ENCODE data around the gene MLC1.

Gene MLC1

DNA sequence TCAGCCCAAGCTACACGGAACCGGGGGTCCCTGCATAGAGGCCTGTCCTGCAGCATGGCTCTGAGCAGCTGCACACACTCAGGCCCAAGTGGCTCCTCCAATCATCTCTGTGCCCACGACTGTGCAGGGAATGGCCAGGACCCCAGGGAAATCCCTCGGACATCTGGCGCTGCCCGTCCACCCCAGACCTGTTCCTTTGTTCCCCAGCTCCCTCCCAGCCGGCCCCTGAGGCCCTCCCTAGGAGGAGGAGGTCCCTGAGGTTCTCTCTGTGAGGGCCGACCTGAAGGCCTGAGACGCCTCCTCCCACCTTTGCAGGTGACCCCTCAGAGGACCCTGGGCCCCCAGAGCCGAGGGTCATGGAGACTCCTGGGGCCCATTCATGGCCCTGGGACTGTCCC, 1.1 kb downstream of the MLC1 start:
- Histone ChIP-seq H3K36me3 (ENCODE audit: control insufficient read depth, insufficient read depth, low read length, severe bottlenecking) (no peaks in the 10 kb centered on the region), H3K4me3 (ENCODE audit: low read length) (no peak overlapping the region), H3K9ac (ENCODE audit: low read length) (no peak overlapping the region), H3K4me1 (ENCODE audit: control insufficient read depth, insufficient read depth, low read length) (peaks cover 8% of the 10 kb centered on the region), H3K9me3 (ENCODE audit: control insufficient read depth, low read length) (no peaks in the 10 kb centered on the region), H3K27me3 (replicated peaks; ENCODE audit: control insufficient read depth, insufficient read depth, low read length) (peaks cover 50% of the 10 kb centered on the region)
- no peak for DNase-seq (ENCODE audit: low read depth)

DNA sequence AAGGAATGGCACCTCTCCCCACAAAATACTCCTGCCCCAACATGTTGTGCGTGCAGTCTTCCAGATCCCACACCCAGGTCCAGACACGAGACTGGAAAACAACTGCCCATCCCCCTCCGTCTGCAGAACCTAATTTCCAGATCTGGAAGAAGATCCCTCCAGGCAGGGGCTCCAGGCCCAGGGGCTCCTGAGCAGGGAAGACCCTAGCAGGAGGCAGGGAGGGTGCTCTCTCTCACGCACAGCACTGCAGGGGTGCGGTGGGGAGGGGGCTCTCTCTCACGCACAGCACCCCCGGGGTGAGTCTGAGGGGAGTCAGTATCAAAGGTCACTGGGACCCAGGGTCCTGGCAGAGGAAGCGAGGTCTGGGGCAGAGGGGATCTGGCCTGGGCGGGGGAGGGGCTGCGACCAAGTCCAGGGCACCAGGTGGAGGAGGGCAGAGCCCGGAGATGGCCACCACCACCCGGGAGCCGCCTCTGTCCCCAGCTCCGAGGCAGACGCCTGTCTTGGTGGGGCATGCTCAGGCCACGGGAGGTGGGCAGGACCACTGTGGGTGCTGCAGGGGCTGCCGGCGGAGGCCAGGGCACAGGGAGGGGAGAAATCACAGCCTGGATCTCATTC, 1.7 kb downstream of the MLC1 start:
- no peak for DNase-seq (ENCODE audit: low read depth)
- Histone ChIP-seq H3K9ac (ENCODE audit: low read length) (no peak overlapping the region), H3K4me1 (ENCODE audit: control insufficient read depth, insufficient read depth, low read length) (peaks cover 8% of the 10 kb centered on the region), H3K27me3 (replicated peaks; ENCODE audit: control insufficient read depth, insufficient read depth, low read length) (peaks cover 47% of the 10 kb centered on the region), H3K4me3 (ENCODE audit: low read length) (no peak overlapping the region), H3K9me3 (ENCODE audit: control insufficient read depth, low read length) (no peaks in the 10 kb centered on the region), H3K36me3 (ENCODE audit: control insufficient read depth, insufficient read depth, low read length, severe bottlenecking) (no peaks in the 10 kb centered on the region)

DNA sequence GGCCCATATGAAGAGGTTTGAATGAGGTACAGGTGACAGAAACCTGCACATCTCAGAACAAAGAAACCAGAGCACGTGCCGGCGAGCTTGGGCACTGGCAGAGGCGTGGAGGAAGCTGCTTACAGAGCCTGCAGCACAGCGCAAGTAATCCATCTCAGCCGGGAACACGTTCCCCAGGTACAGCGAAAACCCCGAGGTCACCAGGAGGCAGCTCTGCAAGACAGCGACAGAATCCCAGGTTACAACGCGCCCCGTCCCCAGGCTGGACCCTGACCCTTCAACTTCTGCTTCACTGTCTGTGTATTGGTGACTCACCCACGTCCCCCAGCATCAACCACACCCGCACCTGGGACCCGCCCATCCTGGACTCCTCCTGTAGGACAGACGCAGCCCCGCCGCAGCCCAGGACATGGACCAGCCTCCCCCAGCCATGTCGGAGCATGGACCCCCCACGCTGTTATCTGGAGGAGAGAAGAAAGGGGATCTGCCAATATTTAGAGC, 2.2 kb downstream of the MLC1 start:
- peaks cover 8% of the 10 kb centered on the region for H3K4me1 ChIP-seq (ENCODE audit: control insufficient read depth, insufficient read depth, low read length)
- H3K9me3 ChIP-seq (ENCODE audit: control insufficient read depth, low read length) = no peaks in the 10 kb centered on the region
- H3K27me3 ChIP-seq (replicated peaks; ENCODE audit: control insufficient read depth, insufficient read depth, low read length) = peaks cover 47% of the 10 kb centered on the region
- no peak overlapping the region for H3K4me3 ChIP-seq (ENCODE audit: low read length)
- DNase-seq (ENCODE audit: low read depth) = no peak
- H3K9ac ChIP-seq (ENCODE audit: low read length) = no peak overlapping the region
- no peaks in the 10 kb centered on the region for H3K36me3 ChIP-seq (ENCODE audit: control insufficient read depth, insufficient read depth, low read length, severe bottlenecking)

DNA sequence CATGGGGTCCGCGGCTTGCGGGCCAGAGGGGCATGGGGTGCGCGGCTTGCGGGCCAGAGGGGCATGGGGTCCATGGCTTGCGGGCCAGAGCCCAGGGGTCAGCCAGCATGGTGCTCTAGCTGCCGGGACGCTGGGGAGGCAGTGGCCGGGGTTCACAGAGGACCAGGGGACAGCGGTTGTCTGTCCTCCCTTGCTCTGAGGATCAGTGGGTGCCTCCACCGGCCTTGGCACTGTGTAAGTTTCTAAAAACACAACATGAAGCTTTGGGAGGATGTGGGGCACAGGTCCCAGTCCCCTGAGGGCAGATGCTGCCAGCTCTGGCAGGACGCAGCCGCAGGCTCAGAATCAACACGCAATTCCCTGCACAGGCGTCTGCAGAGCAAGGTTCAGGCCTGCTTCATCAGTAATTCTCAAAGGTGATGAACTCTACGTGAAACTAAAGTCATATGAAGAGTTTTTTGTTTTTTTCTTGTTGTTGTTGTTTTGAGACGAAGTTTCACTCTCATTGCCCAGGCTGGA, 3.0 kb downstream of the MLC1 start:
- H3K36me3 ChIP-seq (ENCODE audit: control insufficient read depth, insufficient read depth, low read length, severe bottlenecking) = no peaks in the 10 kb centered on the region
- H3K27me3 ChIP-seq (replicated peaks; ENCODE audit: control insufficient read depth, insufficient read depth, low read length) = peaks cover 47% of the 10 kb centered on the region
- no peak for DNase-seq (ENCODE audit: low read depth)
- H3K4me3 ChIP-seq (ENCODE audit: low read length) = no peak overlapping the region
- no peaks in the 10 kb centered on the region for H3K9me3 ChIP-seq (ENCODE audit: control insufficient read depth, low read length)
- H3K9ac ChIP-seq (ENCODE audit: low read length) = no peak overlapping the region
- H3K4me1 ChIP-seq (ENCODE audit: control insufficient read depth, insufficient read depth, low read length) = peaks cover 6% of the 10 kb centered on the region

DNA sequence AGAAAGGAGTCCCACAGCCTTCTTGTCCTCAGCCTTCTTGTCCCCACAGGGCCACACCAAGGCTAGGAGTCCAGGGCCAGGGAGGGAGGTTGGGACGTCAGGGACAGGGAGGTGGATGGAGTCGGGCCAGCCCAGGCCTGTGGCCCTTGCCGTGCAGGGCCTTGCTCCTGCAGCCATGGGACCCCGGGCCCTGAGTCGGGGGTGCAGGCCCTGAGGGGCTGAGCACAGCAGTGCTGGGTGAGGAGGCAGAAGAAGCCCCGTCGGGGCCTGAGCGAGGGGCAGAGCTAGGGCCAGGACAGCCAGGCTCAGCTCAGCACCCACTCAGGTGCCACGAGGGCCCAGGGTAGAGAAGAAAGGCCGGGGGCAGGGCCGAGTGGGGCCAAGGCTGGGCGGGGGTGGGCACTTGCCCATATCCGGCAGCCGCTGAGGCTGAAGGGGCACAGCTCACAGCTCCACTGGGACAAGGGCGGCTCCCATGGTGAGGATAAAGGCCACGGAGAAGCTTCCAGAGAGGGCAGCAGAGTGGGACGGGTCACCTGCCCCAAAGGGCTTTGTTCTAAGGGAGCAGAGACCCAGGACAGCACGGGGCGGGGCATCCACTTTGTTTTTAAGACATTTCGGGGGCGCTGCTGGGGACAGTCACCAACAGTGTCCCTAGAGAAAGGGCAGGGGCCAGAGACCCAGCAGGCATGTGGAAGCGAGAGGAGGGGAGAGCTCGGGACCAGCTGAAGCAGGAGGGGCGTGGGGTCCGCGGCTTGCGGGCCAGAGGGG, 3.6 kb downstream of the MLC1 start:
- Histone ChIP-seq H3K4me1 (ENCODE audit: control insufficient read depth, insufficient read depth, low read length) (no peaks in the 10 kb centered on the region), H3K36me3 (ENCODE audit: control insufficient read depth, insufficient read depth, low read length, severe bottlenecking) (no peaks in the 10 kb centered on the region), H3K9me3 (ENCODE audit: control insufficient read depth, low read length) (no peaks in the 10 kb centered on the region), H3K4me3 (ENCODE audit: low read length) (no peak overlapping the region), H3K9ac (ENCODE audit: low read length) (no peak overlapping the region), H3K27me3 (replicated peaks; ENCODE audit: control insufficient read depth, insufficient read depth, low read length) (peaks cover 51% of the 10 kb centered on the region)
- DNase-seq (ENCODE audit: low read depth) = no peak

DNA sequence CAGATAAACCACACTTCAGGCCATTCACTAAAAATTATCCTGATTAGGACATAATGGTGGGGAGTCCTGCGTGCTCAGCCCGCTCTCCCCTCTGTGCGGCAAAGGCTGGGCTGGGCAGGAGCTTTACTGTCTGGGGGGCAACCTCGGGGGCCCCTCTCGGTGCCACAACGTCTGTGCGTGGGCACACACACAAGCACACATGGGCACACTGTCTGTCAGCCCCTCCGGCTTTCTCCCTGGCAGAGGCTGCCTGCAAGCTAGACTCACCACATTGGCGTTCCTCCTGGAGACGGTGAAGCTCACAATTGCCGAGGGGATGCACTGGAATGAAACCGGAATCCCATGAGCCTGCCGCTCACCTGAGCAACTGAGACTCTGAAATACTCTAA, 5.2 kb downstream of the MLC1 start:
- Histone ChIP-seq H3K36me3 (ENCODE audit: control insufficient read depth, insufficient read depth, low read length, severe bottlenecking) (no peaks in the 10 kb centered on the region), H3K9ac (ENCODE audit: low read length) (no peak overlapping the region), H3K4me1 (ENCODE audit: control insufficient read depth, insufficient read depth, low read length) (no peaks in the 10 kb centered on the region), H3K27me3 (replicated peaks; ENCODE audit: control insufficient read depth, insufficient read depth, low read length) (peaks cover 58% of the 10 kb centered on the region), H3K4me3 (ENCODE audit: low read length) (no peak overlapping the region), H3K9me3 (ENCODE audit: control insufficient read depth, low read length) (no peaks in the 10 kb centered on the region)
- no peak for DNase-seq (ENCODE audit: low read depth)

DNA sequence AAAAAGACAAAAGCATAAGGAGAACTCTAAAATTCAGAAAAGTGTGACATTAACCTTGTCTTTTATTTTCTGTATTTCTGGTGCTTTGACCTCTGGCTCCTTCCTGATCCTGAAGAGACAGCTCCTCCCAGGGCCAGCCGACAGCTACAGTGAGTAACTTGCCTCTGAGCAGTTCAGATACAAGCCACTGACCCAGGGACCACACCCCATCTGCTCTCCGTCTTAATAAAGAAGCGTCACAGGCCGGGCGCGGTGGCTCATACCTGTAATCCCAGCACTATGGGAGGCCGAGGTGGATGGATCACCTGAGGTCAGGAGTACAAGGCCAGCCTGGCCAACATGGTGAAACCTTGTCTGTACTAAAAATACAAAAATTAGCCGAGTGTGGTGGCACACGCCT, 6.5 kb downstream of the MLC1 start:
- peaks cover 50% of the 10 kb centered on the region for H3K27me3 ChIP-seq (replicated peaks; ENCODE audit: control insufficient read depth, insufficient read depth, low read length)
- no peak for DNase-seq (ENCODE audit: low read depth)
- H3K4me3 ChIP-seq (ENCODE audit: low read length) = no peak overlapping the region
- no peaks in the 10 kb centered on the region for H3K4me1 ChIP-seq (ENCODE audit: control insufficient read depth, insufficient read depth, low read length)
- H3K36me3 ChIP-seq (ENCODE audit: control insufficient read depth, insufficient read depth, low read length, severe bottlenecking) = no peaks in the 10 kb centered on the region
- H3K9ac ChIP-seq (ENCODE audit: low read length) = no peak overlapping the region
- H3K9me3 ChIP-seq (ENCODE audit: control insufficient read depth, low read length) = no peaks in the 10 kb centered on the region

DNA sequence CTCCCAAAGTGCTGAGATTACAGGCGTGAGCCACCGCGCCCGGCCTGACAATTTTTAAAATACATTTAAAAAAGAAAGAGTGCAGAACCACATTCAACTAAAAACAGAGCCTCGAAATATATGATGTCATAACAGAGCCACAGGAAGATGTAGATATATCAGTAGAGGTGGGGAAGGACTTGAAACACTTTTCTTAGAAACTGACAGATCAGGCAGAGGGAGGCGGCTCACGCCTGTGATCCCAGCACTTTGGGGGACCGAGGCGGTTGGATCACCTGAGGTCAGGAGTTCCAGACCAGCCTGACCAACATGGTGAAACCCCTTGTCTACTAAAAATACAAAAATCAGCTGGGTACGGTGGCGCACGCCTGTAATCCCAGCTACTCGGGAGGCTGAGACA, 7.0 kb downstream of the MLC1 start:
- Histone ChIP-seq H3K9me3 (ENCODE audit: control insufficient read depth, low read length) (no peaks in the 10 kb centered on the region), H3K36me3 (ENCODE audit: control insufficient read depth, insufficient read depth, low read length, severe bottlenecking) (no peaks in the 10 kb centered on the region), H3K4me3 (ENCODE audit: low read length) (no peak overlapping the region), H3K4me1 (ENCODE audit: control insufficient read depth, insufficient read depth, low read length) (no peaks in the 10 kb centered on the region), H3K9ac (ENCODE audit: low read length) (no peak overlapping the region), H3K27me3 (replicated peaks; ENCODE audit: control insufficient read depth, insufficient read depth, low read length) (peaks cover 45% of the 10 kb centered on the region)
- DNase-seq (ENCODE audit: low read depth) = no peak

DNA sequence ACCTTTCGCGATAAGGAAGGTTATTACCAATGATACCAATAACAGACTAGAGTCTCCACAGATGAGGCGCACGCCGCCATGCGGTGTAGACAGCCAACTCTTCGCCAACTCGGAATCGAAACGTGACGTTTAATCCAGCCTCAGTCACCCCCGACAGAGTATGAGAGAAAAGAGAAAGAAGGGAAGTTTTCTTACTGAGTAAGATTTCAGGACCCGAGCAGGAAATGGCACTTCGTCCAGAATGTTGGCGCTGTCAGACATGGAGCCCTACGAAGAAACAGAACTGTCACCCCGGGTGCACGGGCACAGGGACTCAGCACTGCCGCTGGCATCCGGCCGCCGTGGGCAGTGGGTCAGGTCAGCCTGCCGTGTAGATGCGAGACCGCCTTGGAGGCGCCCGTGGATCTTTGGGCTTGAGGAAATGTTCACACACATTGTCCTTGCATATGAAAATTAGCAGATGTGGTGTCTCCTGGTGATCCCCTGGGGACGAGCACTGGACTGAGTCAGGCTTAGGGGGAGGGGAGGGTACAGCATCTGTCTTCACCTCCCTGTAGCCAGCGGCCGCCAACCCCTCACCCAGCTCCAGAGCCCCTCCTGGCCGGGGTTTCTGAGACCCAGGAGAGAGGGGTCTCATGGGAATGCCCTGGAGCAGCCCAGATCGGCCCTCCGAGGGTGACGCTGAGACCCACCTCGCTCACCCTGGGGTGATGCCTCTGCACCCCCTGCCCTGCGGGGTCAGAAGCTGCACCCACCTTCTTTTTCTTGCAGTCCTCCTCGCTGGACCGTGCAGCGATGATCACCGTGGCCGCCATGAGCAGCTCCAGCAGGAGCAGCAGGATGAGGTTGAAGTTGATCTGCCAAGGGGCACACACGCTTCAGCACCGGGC, 8.3 kb downstream of the MLC1 start:
- H3K4me3 ChIP-seq (ENCODE audit: low read length) = no peak overlapping the region
- H3K9me3 ChIP-seq (ENCODE audit: control insufficient read depth, low read length) = no peaks in the 10 kb centered on the region
- no peaks in the 10 kb centered on the region for H3K36me3 ChIP-seq (ENCODE audit: control insufficient read depth, insufficient read depth, low read length, severe bottlenecking)
- peaks cover 37% of the 10 kb centered on the region for H3K27me3 ChIP-seq (replicated peaks; ENCODE audit: control insufficient read depth, insufficient read depth, low read length)
- H3K9ac ChIP-seq (ENCODE audit: low read length) = no peak overlapping the region
- no peak for DNase-seq (ENCODE audit: low read depth)
- no peaks in the 10 kb centered on the region for H3K4me1 ChIP-seq (ENCODE audit: control insufficient read depth, insufficient read depth, low read length)

DNA sequence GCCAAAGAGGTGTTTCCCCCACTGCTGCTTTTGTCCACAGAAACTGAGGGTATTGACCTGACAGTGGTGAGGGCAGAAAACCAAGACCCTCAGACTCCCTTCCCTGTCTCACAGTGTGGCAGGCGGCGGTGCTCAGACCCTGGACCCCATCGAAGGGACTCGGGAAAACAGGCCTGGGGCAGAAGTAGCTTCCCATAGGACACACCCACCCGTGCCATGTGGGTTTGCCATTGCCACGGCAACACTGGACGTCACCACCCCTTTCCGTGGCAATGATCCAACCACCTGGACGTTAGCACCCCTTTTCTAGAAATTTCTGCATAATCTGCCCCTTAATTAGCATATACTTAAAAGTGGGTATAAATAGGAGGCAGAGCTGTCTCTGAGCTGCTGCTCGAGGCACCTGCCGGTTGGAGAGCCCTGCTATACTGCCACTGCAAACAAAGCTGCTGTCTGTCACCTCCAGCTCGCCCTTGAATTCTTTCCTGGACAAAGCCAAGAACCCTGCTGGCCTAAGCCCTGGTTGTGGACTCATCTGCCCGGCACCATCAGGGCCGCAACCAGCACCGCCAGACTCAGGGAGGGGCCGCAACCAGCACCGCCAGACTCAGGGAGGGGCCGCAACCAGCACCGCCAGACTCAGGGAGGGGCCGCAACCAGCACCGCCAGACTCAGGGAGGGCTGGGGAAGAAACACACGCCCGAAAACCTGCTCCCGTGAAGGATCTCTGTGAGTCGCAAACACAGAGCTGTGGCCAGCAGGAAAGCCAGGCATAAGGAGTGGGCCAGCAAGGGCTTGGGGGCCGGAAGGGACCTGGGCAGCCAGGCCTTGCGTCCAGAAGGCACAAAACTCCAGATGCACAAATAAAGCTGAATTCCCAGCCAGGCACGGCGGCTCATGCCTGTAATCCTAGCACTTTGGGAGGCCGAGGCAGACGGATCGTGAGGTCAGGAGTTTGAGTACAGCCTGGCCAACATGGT, 10.4 kb downstream of the MLC1 start:
- no peak for DNase-seq (ENCODE audit: low read depth)
- no peaks in the 10 kb centered on the region for H3K9me3 ChIP-seq (ENCODE audit: control insufficient read depth, low read length)
- H3K9ac ChIP-seq (ENCODE audit: low read length) = no peak overlapping the region
- no peak overlapping the region for H3K4me3 ChIP-seq (ENCODE audit: low read length)
- peaks cover 40% of the 10 kb centered on the region for H3K27me3 ChIP-seq (replicated peaks; ENCODE audit: control insufficient read depth, insufficient read depth, low read length)
- no peaks in the 10 kb centered on the region for H3K36me3 ChIP-seq (ENCODE audit: control insufficient read depth, insufficient read depth, low read length, severe bottlenecking)
- no peaks in the 10 kb centered on the region for H3K4me1 ChIP-seq (ENCODE audit: control insufficient read depth, insufficient read depth, low read length)
